ENCODE data around the gene STEEP1. TPM values are rescaled to one million over a fixed set of nuclear protein-coding genes. Genes with fewer than 3 reads are reported as not detected.

Gene STEEP1
- total RNA-seq, 1 experiment from 2014 or later, result 59.4 TPM

DNA sequence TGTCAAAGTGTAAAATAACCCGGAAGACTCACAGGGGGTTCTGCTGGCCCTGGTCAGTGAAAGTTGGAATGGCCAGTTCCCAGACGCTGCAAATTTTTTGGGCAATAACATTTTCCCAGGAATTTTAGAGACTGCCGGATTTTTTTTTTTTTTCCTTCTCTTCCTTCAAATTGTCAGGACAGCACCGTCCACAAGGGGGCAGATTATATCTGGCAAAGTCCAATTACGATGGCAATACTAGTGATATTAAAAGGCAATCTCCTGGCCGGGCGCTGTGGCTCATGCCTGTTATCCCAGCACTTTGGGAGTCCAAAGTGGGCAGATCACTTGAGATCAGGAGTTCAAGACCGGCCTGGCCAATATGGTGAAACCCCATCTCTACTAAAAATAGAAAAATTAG, 76.5 kb downstream of the STEEP1 start:
- DNase-seq (ENCODE audit: low read depth), result peak; percentile 41

Other genes with a start within 250 kb of the STEEP1 start
- gene SLC25A43, start 166.1 kb downstream of the STEEP1 start, total RNA-seq (2014; rRNA removed; shearing (Covaris generic)), result 5.4 and 6.7 TPM in 2 replicates
- 198 and 231 TPM in 2 replicates for gene SLC25A5, start 97.0 kb downstream of the STEEP1 start, total RNA-seq (2014; rRNA removed; shearing (Covaris generic))
- 16.6 and 17.6 TPM in 2 replicates for gene UBE2A, start 9.2 kb upstream of the STEEP1 start, total RNA-seq (2014; rRNA removed; shearing (Covaris generic))
- 4.4 and 4.5 TPM in 2 replicates for gene NKRF, start 41.0 kb upstream of the STEEP1 start, total RNA-seq (2014; rRNA removed; shearing (Covaris generic))
- 10.2 and 11.1 TPM in 2 replicates for gene SEPTIN6, start 127.8 kb upstream of the STEEP1 start, total RNA-seq (2014; rRNA removed; shearing (Covaris generic))
- 0.17 TPM in 1 of 2 replicates, not detected in the other for gene SOWAHD, start 193.2 kb upstream of the STEEP1 start, total RNA-seq (2014; rRNA removed; shearing (Covaris generic))
- gene RPL39, start 226.2 kb upstream of the STEEP1 start, total RNA-seq (2014; rRNA removed; shearing (Covaris generic)), result 2,217 and 4,418 TPM in 2 replicates